ENCODE results near the gene GALNT17. TPM values are rescaled to one million over a fixed set of nuclear protein-coding genes. Genes with fewer than 3 reads are reported as not detected.

The GALNT17 gene
- total RNA-seq, 1 donor: 0.36 TPM

GRCh38 chr7:71555758-71556157, 423.8 kb downstream of the GALNT17 start:
- H3K4me1 ChIP-seq (ENCODE audit: insufficient read depth, low read length): no peaks in the 10 kb centered on the region
- no peak overlapping the region for H3K4me3 ChIP-seq (ENCODE audit: insufficient read depth, low read length)
- H2AFZ ChIP-seq (ENCODE audit: low read length): no peak overlapping the region
- H4K20me1 ChIP-seq (ENCODE audit: insufficient read depth, low read length): no peaks in the 10 kb centered on the region
- no peak overlapping the region for H3K4me2 ChIP-seq (ENCODE audit: insufficient read depth, low read length)
- H3K27me3 ChIP-seq (ENCODE audit: insufficient read depth, low read length): no peaks in the 10 kb centered on the region
- no peak for DNase-seq (ENCODE audit: insufficient read length, low spot score, missing footprints)
- no peak for TF ChIP-seq CTCF (IDR thresholded peaks at IDR 0.05; ENCODE audit: extremely low read depth, low read depth, low read length)
- H3K9me3 ChIP-seq (ENCODE audit: low read depth, low read length): no peaks in the 10 kb centered on the region
- H3K27ac ChIP-seq (ENCODE audit: low read depth, low read length): no peak overlapping the region
- no peaks in the 10 kb centered on the region for H3K79me2 ChIP-seq (ENCODE audit: insufficient read depth, low read length)
- no peaks in the 10 kb centered on the region for H3K36me3 ChIP-seq (ENCODE audit: insufficient read depth, low read length)

- Histone ChIP-seq H3K4me2 (ENCODE audit: insufficient read depth, low read length) (no peak overlapping the region), H2AFZ (ENCODE audit: low read length) (no peak overlapping the region)
Measured at GRCh38 chr7:71558806-71559613, 427.1 kb downstream of the GALNT17 start.

GRCh38 chr7:71560354-71560995, 428.5 kb downstream of the GALNT17 start:
- Histone ChIP-seq H3K4me3 (ENCODE audit: insufficient read depth, low read length) (no peak overlapping the region), H2AFZ (ENCODE audit: low read length) (no peak overlapping the region), H3K4me1 (ENCODE audit: insufficient read depth, low read length) (no peaks in the 10 kb centered on the region), H3K27ac (ENCODE audit: low read depth, low read length) (no peak overlapping the region), H3K9me3 (ENCODE audit: low read depth, low read length) (no peaks in the 10 kb centered on the region), H3K36me3 (ENCODE audit: insufficient read depth, low read length) (no peaks in the 10 kb centered on the region), H3K79me2 (ENCODE audit: insufficient read depth, low read length) (no peaks in the 10 kb centered on the region), H4K20me1 (ENCODE audit: insufficient read depth, low read length) (no peaks in the 10 kb centered on the region), H3K27me3 (ENCODE audit: insufficient read depth, low read length) (no peaks in the 10 kb centered on the region), H3K4me2 (ENCODE audit: insufficient read depth, low read length) (no peak overlapping the region)
- TF ChIP-seq CTCF (IDR thresholded peaks at IDR 0.05; ENCODE audit: extremely low read depth, low read depth, low read length): no peak
- DNase-seq (ENCODE audit: insufficient read length, low spot score, missing footprints): no peak

More at GRCh38 chr7:71558806-71559613, 427.1 kb downstream of the GALNT17 start:
- H3K27me3 ChIP-seq (ENCODE audit: insufficient read depth, low read length): no peaks in the 10 kb centered on the region
- no peaks in the 10 kb centered on the region for H3K79me2 ChIP-seq (ENCODE audit: insufficient read depth, low read length)
- DNase-seq (ENCODE audit: insufficient read length, low spot score, missing footprints): no peak
- H3K9me3 ChIP-seq (ENCODE audit: low read depth, low read length): no peaks in the 10 kb centered on the region
- no peak for TF ChIP-seq CTCF (IDR thresholded peaks at IDR 0.05; ENCODE audit: extremely low read depth, low read depth, low read length)
- H3K36me3 ChIP-seq (ENCODE audit: insufficient read depth, low read length): no peaks in the 10 kb centered on the region
- no peaks in the 10 kb centered on the region for H3K4me1 ChIP-seq (ENCODE audit: insufficient read depth, low read length)
- H4K20me1 ChIP-seq (ENCODE audit: insufficient read depth, low read length): no peaks in the 10 kb centered on the region
- no peak overlapping the region for H3K4me3 ChIP-seq (ENCODE audit: insufficient read depth, low read length)
- H3K27ac ChIP-seq (ENCODE audit: low read depth, low read length): no peak overlapping the region

- Histone ChIP-seq H3K27ac (ENCODE audit: low read depth, low read length) (no peak overlapping the region), H4K20me1 (ENCODE audit: insufficient read depth, low read length) (no peaks in the 10 kb centered on the region), H2AFZ (ENCODE audit: low read length) (no peak overlapping the region), H3K27me3 (ENCODE audit: insufficient read depth, low read length) (no peaks in the 10 kb centered on the region), H3K4me1 (ENCODE audit: insufficient read depth, low read length) (no peaks in the 10 kb centered on the region), H3K79me2 (ENCODE audit: insufficient read depth, low read length) (no peaks in the 10 kb centered on the region), H3K4me2 (ENCODE audit: insufficient read depth, low read length) (no peak overlapping the region), H3K36me3 (ENCODE audit: insufficient read depth, low read length) (no peaks in the 10 kb centered on the region), H3K4me3 (ENCODE audit: insufficient read depth, low read length) (no peak overlapping the region), H3K9me3 (ENCODE audit: low read depth, low read length) (no peaks in the 10 kb centered on the region)
- no peak for TF ChIP-seq CTCF (IDR thresholded peaks at IDR 0.05; ENCODE audit: extremely low read depth, low read depth, low read length)
- DNase-seq (ENCODE audit: insufficient read length, low spot score, missing footprints): no peak
Measured at GRCh38 chr7:71563276-71563675, 431.3 kb downstream of the GALNT17 start.
